ENCODE data around the gene SVEP1. TPM values are rescaled to one million over a fixed set of nuclear protein-coding genes. Genes with fewer than 3 reads are reported as not detected.

The SVEP1 gene
- total RNA-seq, 2 donors from 2014 or later = 32.0 to 53.6 TPM

- Histone ChIP-seq H3K4me3 (no peak overlapping the region), H3K36me3 (peaks cover 8% of the 10 kb centered on the region), H3K9me3 (no peaks in the 10 kb centered on the region), H3K4me1 (ENCODE audit: control insufficient read depth in 1 of 2, low read depth in 2 of 2) (no peaks in the 10 kb centered on the region), H3K27me3 (replicated peaks; ENCODE audit: insufficient read depth) (no peaks in the 10 kb centered on the region), H3K27ac (no peak overlapping the region)
- TF ChIP-seq, protein P1, sequence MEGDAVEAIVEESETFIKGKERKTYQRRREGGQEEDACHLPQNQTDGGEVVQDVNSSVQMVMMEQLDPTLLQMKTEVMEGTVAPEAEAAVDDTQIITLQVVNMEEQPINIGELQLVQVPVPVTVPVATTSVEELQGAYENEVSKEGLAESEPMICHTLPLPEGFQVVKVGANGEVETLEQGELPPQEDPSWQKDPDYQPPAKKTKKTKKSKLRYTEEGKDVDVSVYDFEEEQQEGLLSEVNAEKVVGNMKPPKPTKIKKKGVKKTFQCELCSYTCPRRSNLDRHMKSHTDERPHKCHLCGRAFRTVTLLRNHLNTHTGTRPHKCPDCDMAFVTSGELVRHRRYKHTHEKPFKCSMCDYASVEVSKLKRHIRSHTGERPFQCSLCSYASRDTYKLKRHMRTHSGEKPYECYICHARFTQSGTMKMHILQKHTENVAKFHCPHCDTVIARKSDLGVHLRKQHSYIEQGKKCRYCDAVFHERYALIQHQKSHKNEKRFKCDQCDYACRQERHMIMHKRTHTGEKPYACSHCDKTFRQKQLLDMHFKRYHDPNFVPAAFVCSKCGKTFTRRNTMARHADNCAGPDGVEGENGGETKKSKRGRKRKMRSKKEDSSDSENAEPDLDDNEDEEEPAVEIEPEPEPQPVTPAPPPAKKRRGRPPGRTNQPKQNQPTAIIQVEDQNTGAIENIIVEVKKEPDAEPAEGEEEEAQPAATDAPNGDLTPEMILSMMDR (IDR thresholded peaks at IDR 0.05) = no peak
- DNase-seq (ENCODE audit: low spot score) (no peak), ATAC-seq (ENCODE audit: insufficient number of reproducible peaks, low FRiP score, low read depth) (no peak)
Measured at GRCh38 chr9:110446171-110446570, 133.4 kb downstream of the SVEP1 start.

DNA sequence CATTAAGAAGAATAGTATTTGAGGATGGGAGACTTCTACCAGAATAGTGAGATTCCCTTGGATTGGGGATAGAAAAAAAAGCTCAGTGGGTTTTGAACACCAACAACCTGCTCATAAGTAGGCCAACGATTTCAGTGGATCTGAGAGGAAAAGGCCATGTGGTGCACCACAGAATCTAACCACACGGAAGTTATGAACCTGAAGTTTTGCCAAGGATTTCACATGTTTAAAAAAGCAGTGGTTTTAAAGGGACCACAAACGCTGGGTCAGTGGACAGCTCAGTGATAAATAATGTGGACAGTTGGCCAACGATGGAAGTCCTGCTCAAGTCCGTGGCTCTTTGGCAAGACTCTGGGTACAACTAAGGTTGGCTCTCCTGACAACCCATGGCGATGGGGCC, 134.6 kb downstream of the SVEP1 start:
- no peak for DNase-seq (ENCODE audit: low spot score)
- no peak for ATAC-seq (ENCODE audit: insufficient number of reproducible peaks, low FRiP score, low read depth)
- H3K27me3 ChIP-seq (replicated peaks; ENCODE audit: insufficient read depth) = no peaks in the 10 kb centered on the region
- no peaks in the 10 kb centered on the region for H3K4me1 ChIP-seq (ENCODE audit: control insufficient read depth in 1 of 2, low read depth in 2 of 2)
- H3K9me3 ChIP-seq = no peaks in the 10 kb centered on the region
- no peak overlapping the region for H3K27ac ChIP-seq
- TF ChIP-seq, protein P1 (IDR thresholded peaks at IDR 0.05) = no peak
- no peak overlapping the region for H3K4me3 ChIP-seq
- H3K36me3 ChIP-seq = peaks cover 8% of the 10 kb centered on the region

- TF ChIP-seq, protein P1 (IDR thresholded peaks at IDR 0.05) = no peak
- peaks cover 8% of the 10 kb centered on the region for H3K36me3 ChIP-seq
- H3K27me3 ChIP-seq (replicated peaks; ENCODE audit: insufficient read depth) = no peaks in the 10 kb centered on the region
- no peak for ATAC-seq (ENCODE audit: insufficient number of reproducible peaks, low FRiP score, low read depth)
- no peaks in the 10 kb centered on the region for H3K4me1 ChIP-seq (ENCODE audit: control insufficient read depth in 1 of 2, low read depth in 2 of 2)
- no peak overlapping the region for H3K4me3 ChIP-seq
- H3K27ac ChIP-seq = no peak overlapping the region
- no peaks in the 10 kb centered on the region for H3K9me3 ChIP-seq
- DNase-seq (ENCODE audit: low spot score) = no peak
Measured at GRCh38 chr9:110443866-110444220, 135.7 kb downstream of the SVEP1 start.

GRCh38 chr9:110443146-110443865, 136.2 kb downstream of the SVEP1 start:
- ATAC-seq (ENCODE audit: insufficient number of reproducible peaks, low FRiP score, low read depth) = no peak

DNA sequence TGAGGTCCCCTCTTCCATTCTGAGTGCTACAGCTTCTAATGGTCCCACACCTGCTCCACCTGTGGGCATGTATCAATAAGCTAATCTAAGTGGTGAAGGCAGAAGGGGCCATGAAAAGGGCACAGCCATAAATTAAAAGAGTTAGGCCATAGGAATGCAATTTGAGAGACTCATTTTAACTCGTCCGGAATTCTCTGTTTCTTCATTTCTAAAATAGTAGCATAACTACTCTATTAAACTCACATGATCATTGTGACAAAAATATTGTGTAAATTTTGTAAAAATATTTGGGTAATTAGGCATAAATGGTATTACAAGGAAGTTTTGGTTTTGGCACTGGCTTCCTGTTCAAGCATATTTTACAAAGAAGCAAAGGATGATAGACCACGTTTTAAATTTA, 138.7 kb downstream of the SVEP1 start:
- TF ChIP-seq, protein P1 (IDR thresholded peaks at IDR 0.05) = no peak
- peaks cover 3% of the 10 kb centered on the region for H3K36me3 ChIP-seq
- no peaks in the 10 kb centered on the region for H3K27me3 ChIP-seq (replicated peaks; ENCODE audit: insufficient read depth)
- H3K9me3 ChIP-seq = no peaks in the 10 kb centered on the region
- no peaks in the 10 kb centered on the region for H3K4me1 ChIP-seq (ENCODE audit: control insufficient read depth in 1 of 2, low read depth in 2 of 2)
- DNase-seq (ENCODE audit: low spot score) (no peak), ATAC-seq (ENCODE audit: insufficient number of reproducible peaks, low FRiP score, low read depth) (no peak)
- no peak overlapping the region for H3K27ac ChIP-seq
- H3K4me3 ChIP-seq = no peak overlapping the region

More at GRCh38 chr9:110443146-110443865, 136.2 kb downstream of the SVEP1 start:
- Histone ChIP-seq H3K4me3 (no peak overlapping the region), H3K4me1 (ENCODE audit: control insufficient read depth in 1 of 2, low read depth in 2 of 2) (no peaks in the 10 kb centered on the region), H3K27me3 (replicated peaks; ENCODE audit: insufficient read depth) (no peaks in the 10 kb centered on the region), H3K9me3 (no peaks in the 10 kb centered on the region), H3K36me3 (peaks cover 8% of the 10 kb centered on the region), H3K27ac (no peak overlapping the region)
- TF ChIP-seq, protein P1 (IDR thresholded peaks at IDR 0.05) = no peak
- DNase-seq (ENCODE audit: low spot score) = no peak

Data from thoracic aorta (tissue), 2 donors.